OCI-LY7 (cell line): Measurements from ENCODE around the gene HBQ1. TPM values are rescaled to one million over a fixed set of nuclear protein-coding genes. Genes with fewer than 3 reads are reported as not detected.

Experiments used
- BruUV-seq: library from RNA; stranded (reverse); fragments of 400-500 nt; replicated peaks from 2 replicates; lab custom pipeline; 2021; lab: Mats Ljungman, UMichigan
- CTCF ChIA-PET: fragments of 300-600 bp; sonication (Branson Sonifier 250); formaldehyde crosslinking; loops from one replicate; lab custom pipeline; 2022; ENCODE audit warnings: antibody characterized with exemption; ENCODE audit not compliant: unreplicated experiment; lab: Charles Lee
- POLR2A ChIA-PET: fragments of 300-600 bp; sonication (Branson Sonifier 250); formaldehyde crosslinking; loops from one replicate; lab custom pipeline; 2022; ENCODE audit warnings: antibody characterized with exemption; lab: Charles Lee
- DNase-seq: peaks from one replicate; pipeline ENCODE4 v3.0.0-alpha.2; 2015; ENCODE audit warnings: low spot score
- H2AFZ ChIP-seq: fragments of 200-600 bp; sonication (generic), shearing (Covaris generic); 2 replicates; pipeline ENCODE4 v1.6.1; 2014; ENCODE audit warnings: mild to moderate bottlenecking, antibody characterized with exemption, low read length, moderate library complexity
- H3K27ac ChIP-seq: fragments of 200-600 bp; sonication (generic); 2 replicates; pipeline ENCODE4 v1.5.1; 2014; ENCODE audit warnings: mixed run types, low read depth, mild to moderate bottlenecking, moderate library complexity, low read length, inconsistent platforms; ENCODE audit not compliant: poor library complexity, severe bottlenecking
- H3K36me3 ChIP-seq: fragments of 200-600 bp; sonication (generic); 2 replicates; pipeline ENCODE4 v1.6.1; 2014; ENCODE audit warnings: mild to moderate bottlenecking, antibody characterized with exemption, low read length, moderate library complexity, mixed read lengths; ENCODE audit not compliant: insufficient read depth
- H3K4me1 ChIP-seq: fragments of 200-600 bp; sonication (generic); 2 replicates; pipeline ENCODE4 v1.5.1; 2014; ENCODE audit warnings: mild to moderate bottlenecking, low read length; ENCODE audit not compliant: insufficient read depth, poor library complexity, severe bottlenecking
- H3K4me2 ChIP-seq: fragments of 200-600 bp; sonication (generic); 2 replicates; pipeline ENCODE4 v1.6.1; 2014; ENCODE audit warnings: mild to moderate bottlenecking, low read length
- H3K4me3 ChIP-seq: fragments of 200-600 bp; sonication (generic); 2 replicates; pipeline ENCODE4 v1.5.1; 2014; ENCODE audit warnings: mild to moderate bottlenecking, low read depth, low read length; ENCODE audit not compliant: poor library complexity, severe bottlenecking
- H3K79me2 ChIP-seq: fragments of 200-600 bp; sonication (generic); 2 replicates; pipeline ENCODE4 v1.6.1; 2016; ENCODE audit warnings: low read depth, mild to moderate bottlenecking, low read length, moderate library complexity, mixed read lengths; ENCODE audit not compliant: insufficient read depth
- H3K9me2 ChIP-seq: fragments of 200-600 bp; sonication (generic); 2 replicates; pipeline ENCODE4 v1.6.1; 2016; ENCODE audit warnings: mild to moderate bottlenecking, low read length, mixed read lengths; ENCODE audit not compliant: insufficient read depth
- H3K9me3 ChIP-seq: fragments of 200-600 bp; sonication (generic); 2 replicates; pipeline ENCODE4 v1.6.1; 2014; ENCODE audit warnings: mild to moderate bottlenecking, mixed run types, low read length, mixed read lengths
- H4K20me1 ChIP-seq: fragments of 200-600 bp; sonication (generic); 2 replicates; pipeline ENCODE4 v1.6.1; 2014; ENCODE audit warnings: mild to moderate bottlenecking, antibody characterized with exemption, low read length, moderate library complexity, mixed read lengths; ENCODE audit not compliant: insufficient read depth
- EZH2phosphoT487 ChIP-seq: fragments of 200-600 bp; sonication (generic); IDR thresholded peaks from 2 replicates; pipeline ENCODE4 v1.6.1; 2018; ENCODE audit warnings: low read depth, borderline replicate concordance, mild to moderate bottlenecking, mixed run types, antibody characterized with exemption, low read length, moderate library complexity, mixed read lengths
- intact Hi-C: fragments of 100-400 bp; cut with micrococcal nuclease; formaldehyde crosslinking; loops from one replicate; pipeline ENCODE4 v1.10.0; 2022; ENCODE audit not compliant: unreplicated experiment
- total RNA-seq, 2 experiments: library from RNA; depleted of rRNA in 1 of 2; stranded (reverse); fragments of >200 nt in 1 of 2; shearing (Covaris generic) in 1 of 2; gene quantifications; 2 replicates each; pipeline ENCODE4 v1.2.3, GENCODE V29; 2014 to 2022
- TF ChIP-seq, protein P1 (sequence below): fragments of 200-600 bp; sonication (generic); conservative IDR thresholded peaks from 2 replicates; pipeline ENCODE4 v1.5.1; 2014; ENCODE audit warnings: mild to moderate bottlenecking, antibody characterized with exemption, low read length, moderate library complexity, mixed read lengths

Gene HBQ1
- total RNA-seq, 2 experiments from 2014 or later = not detected

DNA sequence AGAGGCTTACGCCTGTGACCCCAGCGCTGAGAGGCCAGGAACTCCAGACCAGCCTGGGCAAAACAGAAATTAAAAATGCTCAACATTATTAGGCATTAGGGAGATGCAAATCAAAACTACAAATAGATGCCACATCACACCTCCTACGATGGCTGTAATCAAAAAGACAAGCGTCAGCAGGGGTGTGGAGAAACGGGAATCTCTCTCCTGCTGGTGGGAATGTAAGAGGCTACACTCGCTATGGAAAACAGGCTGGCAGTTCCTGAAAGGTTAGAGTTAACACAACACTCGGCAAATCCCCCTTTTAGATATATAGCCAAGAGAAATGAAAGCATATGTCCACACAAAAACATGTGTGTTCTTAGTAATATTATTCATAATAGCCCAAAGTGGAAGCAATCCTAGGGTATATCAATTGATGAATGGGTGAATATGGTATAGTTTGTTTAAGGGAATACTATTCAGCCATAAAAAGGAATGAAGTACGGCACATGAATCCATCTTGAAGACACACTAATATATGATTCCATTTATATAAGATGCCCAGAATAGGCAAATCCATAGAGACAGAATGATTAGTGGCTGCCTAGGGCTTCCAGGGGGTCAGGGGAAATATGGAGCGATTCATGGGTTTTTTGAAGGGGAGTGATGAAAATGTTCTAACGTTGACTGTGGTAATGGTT, 39.9 kb upstream of the HBQ1 start:
- no peaks in the 10 kb centered on the region for H4K20me1 ChIP-seq
- H3K4me2 ChIP-seq = no peak overlapping the region
- no peak overlapping the region for H3K4me3 ChIP-seq
- no peaks in the 10 kb centered on the region for H3K36me3 ChIP-seq
- H3K27ac ChIP-seq = no peak overlapping the region
- no TSS peak for BruUV-seq
- no peaks in the 10 kb centered on the region for H3K9me3 ChIP-seq
- no peak for DNase-seq
- peaks cover 27% of the 10 kb centered on the region for H3K79me2 ChIP-seq
- no peak overlapping the region for H2AFZ ChIP-seq
- CTCF ChIA-PET = no interaction called here
- POLR2A ChIA-PET = interaction anchor here (0.6 kb wide), 1 partner anchor 92 kb away, joined by 3 read pairs; no protein-coding TSS in a partner anchor
- intact Hi-C loops = no loop called here
- TF ChIP-seq, protein P1, sequence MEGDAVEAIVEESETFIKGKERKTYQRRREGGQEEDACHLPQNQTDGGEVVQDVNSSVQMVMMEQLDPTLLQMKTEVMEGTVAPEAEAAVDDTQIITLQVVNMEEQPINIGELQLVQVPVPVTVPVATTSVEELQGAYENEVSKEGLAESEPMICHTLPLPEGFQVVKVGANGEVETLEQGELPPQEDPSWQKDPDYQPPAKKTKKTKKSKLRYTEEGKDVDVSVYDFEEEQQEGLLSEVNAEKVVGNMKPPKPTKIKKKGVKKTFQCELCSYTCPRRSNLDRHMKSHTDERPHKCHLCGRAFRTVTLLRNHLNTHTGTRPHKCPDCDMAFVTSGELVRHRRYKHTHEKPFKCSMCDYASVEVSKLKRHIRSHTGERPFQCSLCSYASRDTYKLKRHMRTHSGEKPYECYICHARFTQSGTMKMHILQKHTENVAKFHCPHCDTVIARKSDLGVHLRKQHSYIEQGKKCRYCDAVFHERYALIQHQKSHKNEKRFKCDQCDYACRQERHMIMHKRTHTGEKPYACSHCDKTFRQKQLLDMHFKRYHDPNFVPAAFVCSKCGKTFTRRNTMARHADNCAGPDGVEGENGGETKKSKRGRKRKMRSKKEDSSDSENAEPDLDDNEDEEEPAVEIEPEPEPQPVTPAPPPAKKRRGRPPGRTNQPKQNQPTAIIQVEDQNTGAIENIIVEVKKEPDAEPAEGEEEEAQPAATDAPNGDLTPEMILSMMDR = no peak
- no peak for TF ChIP-seq EZH2phosphoT487
- no peaks in the 10 kb centered on the region for H3K9me2 ChIP-seq
- H3K4me1 ChIP-seq = peaks cover 10% of the 10 kb centered on the region

DNA sequence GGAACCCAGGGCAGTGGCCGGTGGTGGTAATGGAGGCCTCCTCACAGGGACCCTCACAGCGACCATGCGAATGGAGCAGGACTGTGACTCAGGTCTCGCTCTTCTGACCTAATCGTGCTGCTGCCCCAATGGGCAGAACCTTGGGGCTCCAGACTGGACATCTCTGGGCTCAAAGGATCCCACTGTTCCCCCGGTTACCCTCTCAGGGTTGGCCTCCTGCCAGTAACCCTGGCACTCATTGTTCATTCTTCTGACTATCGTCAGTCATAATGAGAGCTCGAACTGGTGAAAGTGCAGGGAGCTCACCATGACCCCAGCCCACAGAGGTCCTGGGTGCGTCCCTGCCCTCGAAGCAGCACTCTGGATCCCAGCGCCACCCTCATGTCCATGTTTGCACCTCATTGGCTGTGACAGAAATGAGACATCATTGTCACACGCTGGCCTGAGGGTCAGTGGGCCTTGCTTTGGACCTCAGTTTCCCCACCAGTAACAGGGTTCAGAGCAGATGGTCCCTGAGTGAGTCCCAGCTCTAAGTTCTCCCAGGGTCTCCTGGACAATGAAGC, 37.8 kb upstream of the HBQ1 start:
- ChIA-PET CTCF (no interaction called here), POLR2A (no interaction called here)
- no peaks in the 10 kb centered on the region for H4K20me1 ChIP-seq
- no peaks in the 10 kb centered on the region for H3K9me3 ChIP-seq
- BruUV-seq = no TSS peak
- no peak overlapping the region for H3K4me2 ChIP-seq
- TF ChIP-seq, protein P1 = no peak
- no peak for TF ChIP-seq EZH2phosphoT487
- H3K79me2 ChIP-seq = peaks cover 6% of the 10 kb centered on the region
- no peak overlapping the region for H3K27ac ChIP-seq
- no peaks in the 10 kb centered on the region for H3K36me3 ChIP-seq
- intact Hi-C loops = no loop called here
- no peak overlapping the region for H2AFZ ChIP-seq
- H3K4me3 ChIP-seq = no peak overlapping the region
- no peak for DNase-seq
- peaks cover under 1% of the 10 kb centered on the region for H3K4me1 ChIP-seq
- no peaks in the 10 kb centered on the region for H3K9me2 ChIP-seq

DNA sequence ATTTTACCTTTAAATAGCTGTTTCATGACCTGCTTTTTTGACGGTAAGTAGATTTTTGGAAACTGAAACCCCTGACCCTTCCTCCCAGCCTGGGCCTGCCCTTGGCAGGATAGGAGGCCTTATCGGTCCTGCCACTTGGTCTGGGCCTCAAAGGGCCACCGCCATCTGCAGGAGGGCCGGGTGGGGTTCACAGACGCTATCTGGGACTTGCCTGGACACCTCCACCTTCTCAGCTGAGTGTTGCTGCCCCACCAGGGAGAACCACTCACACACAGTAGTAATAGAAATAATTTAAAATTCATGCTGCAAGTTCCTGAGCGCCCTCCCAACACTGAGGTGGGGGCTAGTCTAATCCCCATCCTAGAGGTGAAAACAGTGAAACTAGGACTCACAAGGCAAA, 37.2 kb upstream of the HBQ1 start:
- no TSS peak for BruUV-seq
- CTCF ChIA-PET = no interaction called here

More for the DNA sequence above, 37.2 kb upstream of the HBQ1 start:
- Histone ChIP-seq H3K36me3 (no peaks in the 10 kb centered on the region), H3K9me2 (no peaks in the 10 kb centered on the region), H3K79me2 (0 out of 2 replicates have a peak, but pooled peaks cover under 1% of the 10 kb centered on the region), H3K4me1 (no peaks in the 10 kb centered on the region), H2AFZ (no peak overlapping the region), H4K20me1 (no peaks in the 10 kb centered on the region), H3K4me2 (no peak overlapping the region), H3K27ac (no peak overlapping the region), H3K4me3 (no peak overlapping the region), H3K9me3 (no peaks in the 10 kb centered on the region)
- intact Hi-C loops = no loop called here
- no peak for TF ChIP-seq EZH2phosphoT487
- TF ChIP-seq, protein P1 = no peak
- no peak for DNase-seq
- POLR2A ChIA-PET = no interaction called here
